ENCODE results near the gene FANCD2.
A peak's percentile ranks its signal among the peaks of the same experiment; 100 is the strongest.
"Not testable (repeated sequence)": the region's sequence is repeated elsewhere in the genome, so short reads cannot be mapped to it uniquely, and the experiment has no call there.

Gene FANCD2

GRCh38 chr3:10025205-10026083, 793 bp upstream of the FANCD2 start:
- no peak for DNase-seq (ENCODE audit: extremely low read depth, low read depth)
- no peak for TF ChIP-seq CTCF (IDR thresholded peaks at IDR 0.05; ENCODE audit: low read depth, low read length, missing control alignments)

GRCh38 chr3:10041034-10041433, 14.8 kb downstream of the FANCD2 start:
- H3K4me3 ChIP-seq (replicated peaks; ENCODE audit: low read depth, low read length) = no peak overlapping the region
- no peak for DNase-seq (ENCODE audit: extremely low read depth, low read depth)
- no peak for TF ChIP-seq CTCF (IDR thresholded peaks at IDR 0.05; ENCODE audit: low read depth, low read length, missing control alignments)

More at GRCh38 chr3:10025205-10026083, 793 bp upstream of the FANCD2 start:
- peak overlapping the region; percentile 89 for H3K4me3 ChIP-seq (replicated peaks; ENCODE audit: low read depth, low read length)

GRCh38 chr3:10047876-10048275, 21.6 kb downstream of the FANCD2 start:
- DNase-seq (ENCODE audit: extremely low read depth, low read depth) = no peak
- H3K4me3 ChIP-seq (replicated peaks; ENCODE audit: low read depth, low read length) = no peak overlapping the region
- no peak for TF ChIP-seq CTCF (IDR thresholded peaks at IDR 0.05; ENCODE audit: low read depth, low read length, missing control alignments)

GRCh38 chr3:10053054-10053453, 26.8 kb downstream of the FANCD2 start:
- not testable (repeated sequence) for H3K4me3 ChIP-seq (replicated peaks; ENCODE audit: low read depth, low read length); DNase-seq (ENCODE audit: extremely low read depth, low read depth)

GRCh38 chr3:10055097-10055496, 28.9 kb downstream of the FANCD2 start:
- TF ChIP-seq CTCF (IDR thresholded peaks at IDR 0.05; ENCODE audit: low read depth, low read length, missing control alignments) = no peak
- H3K4me3 ChIP-seq (replicated peaks; ENCODE audit: low read depth, low read length) = no peak overlapping the region
- no peak for DNase-seq (ENCODE audit: extremely low read depth, low read depth)

- not testable (repeated sequence) for DNase-seq (ENCODE audit: extremely low read depth, low read depth); H3K4me3 ChIP-seq (replicated peaks; ENCODE audit: low read depth, low read length)
Measured at GRCh38 chr3:10070077-10070476, 43.8 kb downstream of the FANCD2 start.

- no peak for DNase-seq (ENCODE audit: extremely low read depth, low read depth)
- H3K4me3 ChIP-seq (replicated peaks; ENCODE audit: low read depth, low read length) = no peak overlapping the region
- no peak for TF ChIP-seq CTCF (IDR thresholded peaks at IDR 0.05; ENCODE audit: low read depth, low read length, missing control alignments)
Measured at GRCh38 chr3:10074666-10075065, 48.4 kb downstream of the FANCD2 start.

GRCh38 chr3:10081871-10082270, 55.6 kb downstream of the FANCD2 start:
- no peak for DNase-seq (ENCODE audit: extremely low read depth, low read depth)
- no peak overlapping the region for H3K4me3 ChIP-seq (replicated peaks; ENCODE audit: low read depth, low read length)
- no peak for TF ChIP-seq CTCF (IDR thresholded peaks at IDR 0.05; ENCODE audit: low read depth, low read length, missing control alignments)

Measured in HFF-Myc (cell line).